H9 (cell line): Measurements from ENCODE around the gene NPB. TPM values are rescaled to one million over a fixed set of nuclear protein-coding genes. Genes with fewer than 3 reads are reported as not detected.

Source experiments
- DNase-seq: peaks from one replicate; pipeline ENCODE4 v3.0.0-alpha.2; 2017
- H2AFZ ChIP-seq: one replicate; pipeline ENCODE4 v1.6.1; 2013; ENCODE audit warnings: mild to moderate bottlenecking, low read length, control low read depth, moderate library complexity
- H2AK5ac ChIP-seq: 2 replicates; pipeline ENCODE4 v1.6.1; 2013; ENCODE audit warnings: low read length, control low read depth, mixed read lengths; ENCODE audit not compliant: insufficient read length
- H2BK120ac ChIP-seq: one replicate; pipeline ENCODE4 v1.6.1; 2013; ENCODE audit warnings: low read depth, mild to moderate bottlenecking, low read length, control low read depth, inconsistent platforms; ENCODE audit not compliant: poor library complexity, severe bottlenecking
- H2BK12ac ChIP-seq: 2 replicates; pipeline ENCODE4 v1.6.1; 2013; ENCODE audit warnings: low read length, control low read depth, mixed read lengths, low read depth; ENCODE audit not compliant: insufficient read length
- H2BK15ac ChIP-seq: 2 replicates; pipeline ENCODE4 v1.6.1; 2013; ENCODE audit warnings: low read depth, low read length, control low read depth
- H2BK20ac ChIP-seq: one replicate; pipeline ENCODE4 v1.6.1; 2013; ENCODE audit warnings: low read depth, mild to moderate bottlenecking, low read length, control low read depth, inconsistent platforms; ENCODE audit not compliant: poor library complexity, severe bottlenecking
- H2BK5ac ChIP-seq: 2 replicates; pipeline ENCODE4 v1.6.1; 2013; ENCODE audit warnings: low read length, control low read depth, mixed read lengths; ENCODE audit not compliant: insufficient read length
- H3K14ac ChIP-seq: 2 replicates; pipeline ENCODE4 v1.6.1; 2013; ENCODE audit warnings: low read length, control low read depth; ENCODE audit not compliant: insufficient read depth
- H3K18ac ChIP-seq: 2 replicates; pipeline ENCODE4 v1.6.1; 2013; ENCODE audit warnings: low read depth, mild to moderate bottlenecking, mixed read lengths, low read length, control low read depth; ENCODE audit not compliant: insufficient read length
- H3K23ac ChIP-seq: 2 replicates; pipeline ENCODE4 v1.6.1; 2013; ENCODE audit warnings: low read length, control low read depth, mixed read lengths, low read depth; ENCODE audit not compliant: insufficient read length
- H3K23me2 ChIP-seq: 2 replicates; pipeline ENCODE4 v1.6.1; 2013; ENCODE audit warnings: low read depth, mild to moderate bottlenecking, mixed read lengths, low read length, control low read depth; ENCODE audit not compliant: insufficient read length, poor library complexity, severe bottlenecking
- H3K27ac ChIP-seq: 2 replicates; pipeline ENCODE4 v1.5.1; 2013; ENCODE audit warnings: low read length, control low read depth, mixed read lengths, low read depth; ENCODE audit not compliant: insufficient read length
- H3K27me3 ChIP-seq: 2 replicates; pipeline ENCODE4 v1.6.1; 2013; ENCODE audit warnings: low read length, control low read depth, inconsistent platforms; ENCODE audit not compliant: insufficient read depth
- H3K4ac ChIP-seq: 2 replicates; pipeline ENCODE4 v1.6.1; 2013; ENCODE audit warnings: low read depth, mild to moderate bottlenecking, control low read depth, inconsistent platforms, low read length, moderate library complexity
- H3K4me1 ChIP-seq: 2 replicates; pipeline ENCODE4 v1.6.1; 2013; ENCODE audit warnings: low read length, control low read depth, inconsistent platforms; ENCODE audit not compliant: insufficient read depth
- H3K4me2 ChIP-seq: 2 replicates; pipeline ENCODE4 v1.6.1; 2013; ENCODE audit warnings: low read length, control low read depth, mixed read lengths; ENCODE audit not compliant: insufficient read length, insufficient read depth
- H3K56ac ChIP-seq: 2 replicates; pipeline ENCODE4 v1.6.1; 2013; ENCODE audit warnings: low read depth, mild to moderate bottlenecking, mixed read lengths, low read length, control low read depth; ENCODE audit not compliant: insufficient read length
- H3K79me1 ChIP-seq: 2 replicates; pipeline ENCODE4 v1.6.1; 2013; ENCODE audit warnings: low read depth, mild to moderate bottlenecking, moderate library complexity, low read length, control low read depth, inconsistent platforms; ENCODE audit not compliant: insufficient read depth, poor library complexity, severe bottlenecking
- H3K79me2 ChIP-seq: 2 replicates; pipeline ENCODE4 v1.6.1; 2013; ENCODE audit warnings: low read length, control low read depth, inconsistent platforms; ENCODE audit not compliant: insufficient read depth
- H3K9ac ChIP-seq: 2 replicates; pipeline ENCODE4 v1.6.1; 2013; ENCODE audit warnings: low read length, control low read depth, mixed read lengths; ENCODE audit not compliant: insufficient read length; ENCODE audit errors: extremely low read depth
- H3K9me3 ChIP-seq: one replicate; pipeline ENCODE4 v1.6.1; 2013; ENCODE audit warnings: low read depth, low read length, inconsistent platforms; ENCODE audit not compliant: control insufficient read depth
- H3T11ph ChIP-seq: one replicate; pipeline ENCODE4 v1.6.1; 2013; ENCODE audit warnings: mild to moderate bottlenecking, low read length, control low read depth, inconsistent platforms
- H4K20me1 ChIP-seq: one replicate; pipeline ENCODE4 v1.6.1; 2013; ENCODE audit not compliant: control insufficient read depth, insufficient read length, insufficient read depth
- H4K5ac ChIP-seq: 2 replicates; pipeline ENCODE4 v1.6.1; 2013; ENCODE audit warnings: low read depth, mild to moderate bottlenecking, mixed read lengths, low read length, control low read depth; ENCODE audit not compliant: insufficient read length
- H4K8ac ChIP-seq: replicated peaks from 2 replicates; pipeline ENCODE4 v1.6.1; 2013; ENCODE audit warnings: low read length, control low read depth, mixed read lengths, low read depth; ENCODE audit not compliant: insufficient read length
- H4K91ac ChIP-seq: 2 replicates; pipeline ENCODE4 v1.6.1; 2013; ENCODE audit warnings: low read depth, mild to moderate bottlenecking, moderate library complexity, mixed read lengths, low read length, control low read depth; ENCODE audit not compliant: insufficient read length
- H3K27ac Mint-ChIP-seq, 3 experiments: 2 replicates in 2 of 3; 3 replicates in 1 of 3; pipeline ENCODE4 v1.8.0; 2020 to 2021; ENCODE audit warnings: mixed read lengths in 3 of 3, mild to moderate bottlenecking in 1 of 3, moderate library complexity in 1 of 3
- H3K27me3 Mint-ChIP-seq: 2 replicates; pipeline ENCODE4 v1.8.0; 2021; ENCODE audit warnings: low read depth, mild to moderate bottlenecking, moderate library complexity, mixed read lengths
- H3K36me3 Mint-ChIP-seq, 3 experiments: 2 replicates in 2 of 3; 3 replicates in 1 of 3; pipeline ENCODE4 v1.8.0; 2020 to 2021; ENCODE audit warnings: low read depth in 3 of 3, mixed read lengths in 3 of 3; ENCODE audit not compliant: insufficient read depth in 1 of 3
- H3K4me1 Mint-ChIP-seq, 2 experiments: 2 replicates each; pipeline ENCODE4 v1.8.0; 2020; ENCODE audit warnings: mixed read lengths in 2 of 2
- H3K4me3 Mint-ChIP-seq, 2 experiments: 2 replicates in 1 of 2; 3 replicates in 1 of 2; pipeline ENCODE4 v1.8.0; 2020 to 2021; ENCODE audit warnings: mild to moderate bottlenecking in 2 of 2, mixed read lengths in 2 of 2, moderate library complexity in 1 of 2
- H3K9me3 Mint-ChIP-seq, 2 experiments: 2 replicates in 1 of 2; 3 replicates in 1 of 2; pipeline ENCODE4 v1.8.0; 2020; ENCODE audit warnings: mild to moderate bottlenecking in 2 of 2, mixed read lengths in 2 of 2, moderate library complexity in 1 of 2
- WGBS: extraction: QIAGEN DNeasy Blood & Tissue Kit; methylation state at CpG from one replicate; pipeline ENCODE4 v1.1.7; 2013; ENCODE audit warnings: missing lambda C conversion rate, low lambda C conversion rate, mixed read lengths; ENCODE audit not compliant: insufficient read length; ENCODE audit errors: extremely low coverage; 5-methylcytosine and 5-hydroxymethylcytosine counted together
- total RNA-seq: library from RNA; stranded (reverse); gene quantifications from 2 replicates; pipeline ENCODE4 v1.2.1, GENCODE V29; 2021
- TF ChIP-seq, protein P1 (sequence below): fragments of 200-600 bp; sonication (generic); conservative IDR thresholded peaks from 3 replicates; pipeline ENCODE4 v1.8.0; 2021; ENCODE audit warnings: antibody characterized with exemption, mild to moderate bottlenecking

Gene NPB
- total RNA-seq, 1 experiment from 2014 or later = 2.1 TPM

DNA sequence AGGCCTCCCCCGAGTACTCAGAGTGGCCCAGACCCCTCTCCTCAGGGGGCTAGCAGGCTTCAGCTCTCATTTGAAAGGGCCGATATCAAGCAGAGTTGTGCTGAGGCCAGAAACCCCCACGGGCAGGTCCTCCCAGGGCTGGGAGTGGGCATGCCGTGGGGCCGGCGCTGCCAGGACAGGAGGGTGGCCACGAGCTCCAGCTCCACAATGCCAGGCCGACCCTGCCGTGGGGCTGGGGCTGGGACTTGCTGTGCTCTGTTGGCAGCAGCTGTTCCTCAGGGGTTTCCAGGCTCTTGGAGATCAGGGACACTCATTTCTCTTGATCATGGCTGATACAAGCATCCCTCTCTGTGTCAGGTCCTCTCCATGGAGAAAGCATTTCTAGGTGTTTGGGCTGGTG lies 3.2 kb upstream of the NPB start:
- no peak overlapping the region for H4K91ac ChIP-seq
- H2AFZ ChIP-seq = no peak overlapping the region
- peaks cover 16 to 48% (median 39%) of the 10 kb centered on the region in 3 experiments; a peak in 6 of 7 replicates for H3K36me3 Mint-ChIP-seq
- no peak overlapping the region for H3K4me2 ChIP-seq
- H3K79me2 ChIP-seq = no peaks in the 10 kb centered on the region
- no peaks in the 10 kb centered on the region for H4K20me1 ChIP-seq
- no peak overlapping the region for H2BK120ac ChIP-seq
- no CpG with 5 or more reads among the region's 9 CpGs for WGBS
- peak; percentile 29 for DNase-seq
- H2BK20ac ChIP-seq = no peak overlapping the region
- H3K9ac ChIP-seq = no peak overlapping the region
- TF ChIP-seq, protein P1, sequence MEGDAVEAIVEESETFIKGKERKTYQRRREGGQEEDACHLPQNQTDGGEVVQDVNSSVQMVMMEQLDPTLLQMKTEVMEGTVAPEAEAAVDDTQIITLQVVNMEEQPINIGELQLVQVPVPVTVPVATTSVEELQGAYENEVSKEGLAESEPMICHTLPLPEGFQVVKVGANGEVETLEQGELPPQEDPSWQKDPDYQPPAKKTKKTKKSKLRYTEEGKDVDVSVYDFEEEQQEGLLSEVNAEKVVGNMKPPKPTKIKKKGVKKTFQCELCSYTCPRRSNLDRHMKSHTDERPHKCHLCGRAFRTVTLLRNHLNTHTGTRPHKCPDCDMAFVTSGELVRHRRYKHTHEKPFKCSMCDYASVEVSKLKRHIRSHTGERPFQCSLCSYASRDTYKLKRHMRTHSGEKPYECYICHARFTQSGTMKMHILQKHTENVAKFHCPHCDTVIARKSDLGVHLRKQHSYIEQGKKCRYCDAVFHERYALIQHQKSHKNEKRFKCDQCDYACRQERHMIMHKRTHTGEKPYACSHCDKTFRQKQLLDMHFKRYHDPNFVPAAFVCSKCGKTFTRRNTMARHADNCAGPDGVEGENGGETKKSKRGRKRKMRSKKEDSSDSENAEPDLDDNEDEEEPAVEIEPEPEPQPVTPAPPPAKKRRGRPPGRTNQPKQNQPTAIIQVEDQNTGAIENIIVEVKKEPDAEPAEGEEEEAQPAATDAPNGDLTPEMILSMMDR = no peak
- H3K4me1 Mint-ChIP-seq = peaks cover 0 to 3% of the 10 kb centered on the region in 2 experiments; a peak in 2 of 4 replicates
- no peak overlapping the region for H4K5ac ChIP-seq
- no peak overlapping the region for H3K27ac Mint-ChIP-seq
- H2BK15ac ChIP-seq = no peak overlapping the region
- H4K8ac ChIP-seq = no peak overlapping the region
- H3K4ac ChIP-seq = no peak overlapping the region
- H3K79me1 ChIP-seq = no peaks in the 10 kb centered on the region
- H3K27ac ChIP-seq = no peak overlapping the region
- H3K4me1 ChIP-seq = no peaks in the 10 kb centered on the region
- peaks cover 11% of the 10 kb centered on the region for H3K27me3 Mint-ChIP-seq
- H3K56ac ChIP-seq = no peak overlapping the region
- H2AK5ac ChIP-seq = no peak overlapping the region
- H3K18ac ChIP-seq = no peak overlapping the region
- H3T11ph ChIP-seq = no peak overlapping the region
- no peak overlapping the region; the same call in 1 of the 2 replicates for H3K14ac ChIP-seq
- no peaks in the 10 kb centered on the region; the same call in 1 of the 2 replicates for H3K27me3 ChIP-seq
- H3K4me3 Mint-ChIP-seq = no peak overlapping the region
- H3K9me3 ChIP-seq = no peaks in the 10 kb centered on the region
- no peak overlapping the region for H3K23ac ChIP-seq
- H3K23me2 ChIP-seq = peaks cover 11% of the 10 kb centered on the region
- no peak overlapping the region for H2BK5ac ChIP-seq
- no peaks in the 10 kb centered on the region for H3K9me3 Mint-ChIP-seq
- no peak overlapping the region for H2BK12ac ChIP-seq
